Right lobe of liver (tissue), 4 donors: ENCODE results near the gene GATC.

Source experiments
- POLR2A ChIP-seq: fragments of 450-650 bp; IDR thresholded peaks from one replicate; pipeline ENCODE4 v1.6.1; 2017; ENCODE audit warnings: antibody characterized with exemption, mild to moderate bottlenecking
- TF ChIP-seq, protein P1 (sequence below), 4 donors: fragments of 200-600 bp in 3 of 4; fragments of 450-650 bp in 1 of 4; IDR thresholded peaks; one replicate each; pipeline versions ENCODE4 v1.5.1 to v1.8.0; 2016 to 2022; ENCODE audit warnings: antibody characterized with exemption in 4 of 4, mild to moderate bottlenecking in 2 of 4
- donor health status: DM: no; HTN: no; CAD: no.
- donor health status: DM: no; HTN: no; CAD: no.
- donor health status: DM: no; HTN: yes; CAD: no.

DNA sequence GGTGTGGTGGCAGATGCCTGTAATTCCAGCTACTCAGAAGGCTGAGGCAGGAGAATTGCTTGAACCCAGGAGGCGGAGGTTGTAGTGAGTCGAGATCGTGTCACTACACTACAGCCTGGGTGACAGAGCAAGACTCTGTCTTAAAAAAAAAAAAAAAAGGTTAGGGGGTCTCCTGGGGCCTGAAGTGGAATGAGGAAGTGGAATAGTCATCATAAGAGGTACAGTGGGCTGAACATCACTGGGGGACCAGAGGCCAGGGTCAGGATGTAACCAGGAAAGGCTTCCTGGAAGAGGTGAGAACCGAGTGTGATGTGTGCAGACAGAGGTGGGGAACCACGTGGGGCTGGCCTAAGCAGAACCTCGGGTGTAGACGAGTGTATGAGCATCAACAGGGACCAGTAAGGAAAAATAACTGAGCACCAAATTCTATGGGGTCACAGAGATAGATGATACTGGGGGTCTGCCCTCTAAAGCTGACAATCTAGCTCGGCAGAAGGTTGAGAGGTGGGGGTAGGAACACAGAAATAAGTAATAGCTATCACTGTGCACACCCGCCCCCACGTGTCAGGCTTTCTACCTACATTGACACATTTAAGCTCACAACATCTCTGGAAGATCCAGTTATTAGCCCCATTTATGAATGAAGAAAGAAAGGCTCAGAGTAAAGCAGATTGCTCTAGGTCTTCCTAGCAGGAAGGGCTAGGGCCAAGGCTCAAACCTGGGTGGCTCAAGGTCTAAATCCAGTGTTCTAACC, 13.3 kb upstream of the GATC start:
- TF ChIP-seq, protein P1, sequence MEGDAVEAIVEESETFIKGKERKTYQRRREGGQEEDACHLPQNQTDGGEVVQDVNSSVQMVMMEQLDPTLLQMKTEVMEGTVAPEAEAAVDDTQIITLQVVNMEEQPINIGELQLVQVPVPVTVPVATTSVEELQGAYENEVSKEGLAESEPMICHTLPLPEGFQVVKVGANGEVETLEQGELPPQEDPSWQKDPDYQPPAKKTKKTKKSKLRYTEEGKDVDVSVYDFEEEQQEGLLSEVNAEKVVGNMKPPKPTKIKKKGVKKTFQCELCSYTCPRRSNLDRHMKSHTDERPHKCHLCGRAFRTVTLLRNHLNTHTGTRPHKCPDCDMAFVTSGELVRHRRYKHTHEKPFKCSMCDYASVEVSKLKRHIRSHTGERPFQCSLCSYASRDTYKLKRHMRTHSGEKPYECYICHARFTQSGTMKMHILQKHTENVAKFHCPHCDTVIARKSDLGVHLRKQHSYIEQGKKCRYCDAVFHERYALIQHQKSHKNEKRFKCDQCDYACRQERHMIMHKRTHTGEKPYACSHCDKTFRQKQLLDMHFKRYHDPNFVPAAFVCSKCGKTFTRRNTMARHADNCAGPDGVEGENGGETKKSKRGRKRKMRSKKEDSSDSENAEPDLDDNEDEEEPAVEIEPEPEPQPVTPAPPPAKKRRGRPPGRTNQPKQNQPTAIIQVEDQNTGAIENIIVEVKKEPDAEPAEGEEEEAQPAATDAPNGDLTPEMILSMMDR (IDR thresholded peaks at IDR 0.05) = no peak
- no peak for TF ChIP-seq POLR2A
